SK-N-MC (cell line): Measurements from ENCODE around the gene FHOD3.

ENCODE experiments used
- DNase-seq: peaks from one replicate; pipeline ENCODE4 v3.0.0-alpha.2; 2011; ENCODE audit warnings: low read depth, low spot score
- H3K27ac ChIP-seq: fragments of 200-600 bp; sonication (generic); 2 replicates; pipeline ENCODE4 v1.5.1; 2016; ENCODE audit warnings: mixed run types
- H3K36me3 ChIP-seq: fragments of 200-600 bp; sonication (generic); 2 replicates; pipeline ENCODE4 v1.6.1; 2017; ENCODE audit warnings: antibody characterized with exemption, low read length, mixed read lengths; ENCODE audit not compliant: insufficient read depth
- H3K4me3 ChIP-seq: fragments of 200-600 bp; sonication (generic); 2 replicates; pipeline ENCODE4 v1.5.1; 2016
- H3K9ac ChIP-seq: fragments of 200-600 bp; sonication (generic); 2 replicates; pipeline ENCODE4 v1.8.0; 2017; ENCODE audit warnings: mixed run types, mixed read lengths; ENCODE audit not compliant: insufficient read length
- H3K9me3 ChIP-seq: fragments of 200-600 bp; sonication (generic); 2 replicates; pipeline ENCODE4 v1.6.1; 2017; ENCODE audit warnings: low read depth, mild to moderate bottlenecking, antibody characterized with exemption, low read length, moderate library complexity, mixed read lengths
- EZH2 ChIP-seq: fragments of 200-600 bp; sonication (generic); IDR thresholded peaks from one replicate; pipeline ENCODE4 v1.6.1; 2017; ENCODE audit warnings: antibody characterized with exemption
- FOXP2 ChIP-seq: optimal IDR thresholded peaks from 2 replicates; pipeline ENCODE3; 2011; ENCODE audit warnings: mild to moderate bottlenecking, moderate library complexity; ENCODE audit not compliant: insufficient read depth; ENCODE audit errors: extremely low read length, control extremely low read depth
- POLR2AphosphoS5 ChIP-seq: IDR thresholded peaks from 2 replicates; pipeline ENCODE4 v1.6.1; 2012; ENCODE audit warnings: mild to moderate bottlenecking, low read depth, low read length, borderline replicate concordance

FHOD3 gene

GRCh38 chr18:36441426-36442240 is 144.1 kb downstream of the FHOD3 start:
- no peak for TF ChIP-seq EZH2
- H3K27ac ChIP-seq = no peak overlapping the region
- no peaks in the 10 kb centered on the region for H3K36me3 ChIP-seq
- no peaks in the 10 kb centered on the region for H3K9me3 ChIP-seq
- no peak overlapping the region for H3K4me3 ChIP-seq
- H3K9ac ChIP-seq = no peak overlapping the region
- DNase-seq = no peak

GRCh38 chr18:36442717-36443116 is 145.2 kb downstream of the FHOD3 start:
- Histone ChIP-seq H3K27ac (no peak overlapping the region), H3K4me3 (no peak overlapping the region), H3K9ac (no peak overlapping the region), H3K9me3 (no peaks in the 10 kb centered on the region), H3K36me3 (no peaks in the 10 kb centered on the region)
- TF ChIP-seq EZH2 (no peak), POLR2AphosphoS5 (no peak), FOXP2 (no peak)
- no peak for DNase-seq

- H3K9ac ChIP-seq = no peak overlapping the region
- DNase-seq = no peak
- no peaks in the 10 kb centered on the region for H3K36me3 ChIP-seq
- no peaks in the 10 kb centered on the region for H3K9me3 ChIP-seq
- H3K4me3 ChIP-seq = no peak overlapping the region
- H3K27ac ChIP-seq = no peak overlapping the region
- TF ChIP-seq FOXP2 = no peak
- TF ChIP-seq POLR2AphosphoS5 = no peak
- TF ChIP-seq EZH2 = no peak
These were observed 148.5 kb downstream of the FHOD3 start for GRCh38 chr18:36446059-36446458.

- H3K4me3 ChIP-seq = no peak overlapping the region
- TF ChIP-seq POLR2AphosphoS5 = no peak
- TF ChIP-seq EZH2 = no peak
- no peak for TF ChIP-seq FOXP2
- no peaks in the 10 kb centered on the region for H3K9me3 ChIP-seq
- DNase-seq = no peak
- H3K36me3 ChIP-seq = no peaks in the 10 kb centered on the region
- no peak overlapping the region for H3K27ac ChIP-seq
- H3K9ac ChIP-seq = no peak overlapping the region
These were observed 151.1 kb downstream of the FHOD3 start for GRCh38 chr18:36448384-36449290.

GRCh38 chr18:36449451-36449850 is 151.9 kb downstream of the FHOD3 start:
- Histone ChIP-seq H3K27ac (no peak overlapping the region), H3K36me3 (no peaks in the 10 kb centered on the region), H3K9me3 (no peaks in the 10 kb centered on the region), H3K9ac (no peak overlapping the region), H3K4me3 (no peak overlapping the region)
- TF ChIP-seq POLR2AphosphoS5 = no peak
- no peak for TF ChIP-seq FOXP2
- DNase-seq = no peak

GRCh38 chr18:36450264-36450663 is 152.8 kb downstream of the FHOD3 start:
- no peaks in the 10 kb centered on the region for H3K9me3 ChIP-seq
- TF ChIP-seq EZH2 (no peak), POLR2AphosphoS5 (no peak), FOXP2 (no peak)
- H3K4me3 ChIP-seq = no peak overlapping the region
- no peak overlapping the region for H3K27ac ChIP-seq
- H3K9ac ChIP-seq = no peak overlapping the region
- H3K36me3 ChIP-seq = no peaks in the 10 kb centered on the region
- DNase-seq = no peak

GRCh38 chr18:36451454-36452251 is 154.1 kb downstream of the FHOD3 start:
- H3K9ac ChIP-seq = no peak overlapping the region
- no peak overlapping the region for H3K27ac ChIP-seq
- H3K9me3 ChIP-seq = no peaks in the 10 kb centered on the region
- H3K4me3 ChIP-seq = no peak overlapping the region
- DNase-seq = no peak
- H3K36me3 ChIP-seq = no peaks in the 10 kb centered on the region
- TF ChIP-seq EZH2 = no peak
- no peak for TF ChIP-seq FOXP2
- no peak for TF ChIP-seq POLR2AphosphoS5

GRCh38 chr18:36454245-36454644 is 156.7 kb downstream of the FHOD3 start:
- H3K4me3 ChIP-seq = no peak overlapping the region
- no peaks in the 10 kb centered on the region for H3K9me3 ChIP-seq
- no peak for TF ChIP-seq POLR2AphosphoS5
- no peak for TF ChIP-seq EZH2
- TF ChIP-seq FOXP2 = no peak
- H3K36me3 ChIP-seq = no peaks in the 10 kb centered on the region
- H3K9ac ChIP-seq = no peak overlapping the region
- H3K27ac ChIP-seq = no peak overlapping the region
- no peak for DNase-seq
